22Rv1 (cell line): ENCODE results near the gene COA1.
"Not testable (repeated sequence)": the region's sequence is repeated elsewhere in the genome, so short reads cannot be mapped to it uniquely, and the experiment has no call there.

Experiments
- CTCF ChIP-seq: fragments of 450-650 bp; IDR thresholded peaks from 2 replicates; pipeline ENCODE4 v1.5.1; 2017; ENCODE audit warnings: mild to moderate bottlenecking
- ZFX ChIP-seq: fragments of 450-650 bp; IDR thresholded peaks from 2 replicates; pipeline ENCODE4 v1.6.1; 2017; ENCODE audit warnings: antibody characterized with exemption, borderline replicate concordance

GRCh38 chr7:43715966-43716365 lies 13.4 kb downstream of the COA1 start:
- TF ChIP-seq CTCF, ZFX: not testable (repeated sequence)
